Common myeloid progenitor, CD34-positive (primary cell): ENCODE data around the gene NDUFB7. TPM values are rescaled to one million over a fixed set of nuclear protein-coding genes. Genes with fewer than 3 reads are reported as not detected.
A peak's percentile ranks its signal among the peaks of the same experiment; 100 is the strongest.
"Not testable (repeated sequence)": the region's sequence is repeated elsewhere in the genome, so short reads cannot be mapped to it uniquely, and the experiment has no call there.

Experiments
- CTCF ChIA-PET: fragments of 350-600 bp; sonication (Branson Sonifier 250); formaldehyde crosslinking; loops from one replicate; lab custom pipeline; 2021; ENCODE audit warnings: antibody characterized with exemption; lab: Charles Lee
- POLR2A ChIA-PET: fragments of 350-600 bp; sonication (Branson Sonifier 250); formaldehyde crosslinking; loops from one replicate; lab custom pipeline; 2021; ENCODE audit warnings: antibody characterized with exemption; lab: Charles Lee
- DNase-seq, 3 donors: peaks; one replicate each; pipeline versions ENCODE4 v3.0.0 to v3.0.0-alpha.2; 2013
- H3K27ac ChIP-seq, 2 experiments: 1 replicate in 1 of 2; 2 replicates in 1 of 2; pipeline ENCODE4 v1.7.0; 2013; ENCODE audit warnings: inconsistent platforms in 2 of 2, low read length in 2 of 2, mild to moderate bottlenecking in 2 of 2, low read depth in 1 of 2, moderate library complexity in 1 of 2; ENCODE audit not compliant: severe bottlenecking in 2 of 2, insufficient read depth in 1 of 2, poor library complexity in 1 of 2
- H3K27me3 ChIP-seq, 5 experiments: replicated peaks in 2 of 5; 1 replicate in 3 of 5; 2 replicates in 2 of 5; pipeline versions ENCODE4 v1.6.1 to v1.7.0; 2013; ENCODE audit warnings: low read length in 4 of 5, mild to moderate bottlenecking in 2 of 5, moderate library complexity in 2 of 5, inconsistent platforms in 1 of 5; ENCODE audit not compliant: insufficient read depth in 5 of 5, control insufficient read depth in 4 of 5
- H3K36me3 ChIP-seq, 4 experiments: 1 replicate in 2 of 4; 2 replicates in 2 of 4; pipeline versions ENCODE4 v1.6.1 to v1.7.0; 2013; ENCODE audit warnings: low read length in 3 of 4, control low read depth in 1 of 4, mild to moderate bottlenecking in 1 of 4; ENCODE audit not compliant: control insufficient read depth in 4 of 4, insufficient read depth in 4 of 4
- H3K4me1 ChIP-seq, 4 experiments: 1 replicate in 3 of 4; 2 replicates in 1 of 4; pipeline versions ENCODE4 v1.6.1 to v1.7.1; 2013; ENCODE audit warnings: low read length in 3 of 4, mild to moderate bottlenecking in 3 of 4, control low read depth in 1 of 4, inconsistent platforms in 1 of 4, moderate library complexity in 1 of 4; ENCODE audit not compliant: control insufficient read depth in 4 of 4, insufficient read depth in 4 of 4; ENCODE audit errors: control extremely low read depth in 1 of 4
- H3K4me3 ChIP-seq, 7 experiments: 1 replicate in 4 of 7; 2 replicates in 3 of 7; pipeline versions ENCODE4 v1.5.1 to v1.7.0; 2013; ENCODE audit warnings: mild to moderate bottlenecking in 7 of 7, low read length in 6 of 7, moderate library complexity in 6 of 7, inconsistent platforms in 2 of 7, low read depth in 2 of 7, control low read depth in 1 of 7; ENCODE audit not compliant: insufficient read depth in 4 of 7, control insufficient read depth in 1 of 7; ENCODE audit errors: extremely low read depth in 1 of 7
- H3K9me3 ChIP-seq, 5 experiments: 1 replicate in 4 of 5; 2 replicates in 1 of 5; pipeline versions ENCODE4 v1.6.1 to v1.7.1; 2013; ENCODE audit warnings: low read length in 4 of 5, mild to moderate bottlenecking in 2 of 5, inconsistent platforms in 1 of 5, low read depth in 1 of 5, moderate library complexity in 1 of 5; ENCODE audit not compliant: control insufficient read depth in 4 of 5, insufficient read depth in 2 of 5; ENCODE audit errors: control extremely low read depth in 1 of 5
- WGBS: methylation state at CpG from one replicate; pipeline ENCODE4 v1.1.5; 2013; ENCODE audit not compliant: insufficient coverage; 5-methylcytosine and 5-hydroxymethylcytosine counted together
- polyA plus RNA-seq: library from polyadenylated mRNA; unstranded; fragments of 120-200 nt; gene quantifications from one replicate; pipeline ENCODE4 v1.2.1, GENCODE V29; 2013

NDUFB7 gene
- polyA plus RNA-seq, result 63.7 TPM

DNA sequence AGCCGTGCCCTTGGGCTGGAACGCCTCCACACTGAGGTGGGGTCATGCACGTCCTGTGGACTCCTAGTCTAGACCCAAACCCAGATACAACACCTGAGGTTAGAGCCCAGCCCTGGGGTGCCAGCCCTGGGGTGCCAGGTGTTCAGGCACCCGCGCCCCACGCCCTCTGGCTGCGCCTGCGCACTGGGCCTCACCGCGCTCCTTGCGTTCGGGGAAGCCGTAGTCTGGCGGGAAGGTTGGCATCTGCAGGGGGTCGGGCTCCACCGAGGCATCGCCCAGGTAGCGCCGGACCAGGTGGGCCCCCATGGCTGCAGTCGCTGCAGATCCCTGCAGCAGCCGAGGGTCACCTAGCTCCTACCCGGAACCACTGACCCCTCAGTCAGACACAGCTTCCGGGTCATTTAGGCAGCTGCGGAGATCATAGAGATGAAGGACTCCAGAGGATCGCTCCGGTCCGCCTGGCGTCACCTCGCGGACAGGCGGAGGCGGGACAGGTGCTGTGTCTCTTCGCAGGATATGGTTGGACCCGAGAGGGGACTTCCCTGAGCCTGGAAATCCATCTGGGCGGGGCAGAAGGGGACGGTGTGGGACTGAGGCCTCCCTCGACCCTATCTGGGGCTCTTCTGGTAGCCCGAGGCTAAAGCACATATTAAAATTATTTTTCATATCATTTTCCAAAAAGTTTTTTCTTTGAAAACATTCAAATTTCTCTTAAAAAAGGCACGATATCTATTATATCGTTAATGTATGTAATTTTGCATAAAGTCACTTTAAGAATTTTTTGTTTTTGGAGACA lies at the start of gene NDUFB7:
Gene NDUFB7 (minus strand): TSS at position 372 of the 796 bp plus-strand sequence. CDS start 66 bp downstream, at position 306.
- Histone ChIP-seq H3K27ac (peak within 1 kb of the TSS; percentile 62 to 84), H3K4me1 (peaks cover 2 to 23% (median 18%) of the 10 kb centered on the region in 4 experiments), H3K9me3 (no peaks in the 10 kb centered on the region), H3K27me3 (no peaks in the 10 kb centered on the region), H3K36me3 (peaks cover 0 to 14% (median 7%) of the 10 kb centered on the region in 4 experiments), H3K4me3 (peak within 1 kb of the TSS; percentile 78 to 99 (median 95))
- POLR2A ChIA-PET, result interaction anchor here (0.6 to 2.0 kb wide), 3 partner anchors 43 to 115 kb away, joined by 3 to 10 read pairs (median 4); no protein-coding TSS in a partner anchor
- under 1% methylated on average over 33 of the region's 40 CpGs for WGBS
- CTCF ChIA-PET, result interaction anchor here (1.0 to 12.4 kb wide), 10 partner anchors 10 to 214 kb away, joined by 3 to 290 read pairs (median 6); partner anchors contain the start of gene ZNF333
- DNase-seq, result peak; percentile 89 to 94 (median 89)

DNA sequence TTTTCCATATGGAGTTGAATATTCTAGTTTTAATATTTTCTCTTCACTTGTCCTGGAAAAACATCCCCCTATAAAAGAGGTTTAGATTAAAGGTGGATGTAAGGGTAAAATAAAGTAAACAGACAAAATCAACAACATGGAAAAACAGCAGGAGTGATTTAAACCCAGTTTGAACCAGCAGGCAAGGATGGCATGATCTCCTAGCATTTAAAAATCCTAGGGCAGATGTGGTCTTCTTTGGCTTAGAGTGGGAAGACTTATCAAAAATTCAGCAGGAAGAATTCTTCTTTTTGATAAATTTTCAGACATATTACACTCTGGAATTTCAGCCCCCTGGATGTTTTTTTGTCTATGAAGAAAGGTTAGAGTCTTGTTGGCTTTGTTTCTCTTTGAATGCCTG lies 47.5 kb upstream of the NDUFB7 start:
- peaks cover 0 to 2% (median 0%) of the 10 kb centered on the region in 5 experiments for H3K27me3 ChIP-seq
- H3K9me3 ChIP-seq, result peaks cover 2 to 13% (median 7%) of the 10 kb centered on the region in 5 experiments
- no peak overlapping the region for H3K27ac ChIP-seq
- no peak for DNase-seq
- POLR2A ChIA-PET, result no interaction called here
- CTCF ChIA-PET, result interaction anchor here (1.7 kb wide), 1 partner anchor 66 kb away, joined by 5 read pairs; no protein-coding TSS in a partner anchor
- H3K4me1 ChIP-seq, result peaks cover 0 to 6% (median 6%) of the 10 kb centered on the region in 4 experiments
- H3K4me3 ChIP-seq, result no peak overlapping the region
- no peaks in the 10 kb centered on the region for H3K36me3 ChIP-seq

DNA sequence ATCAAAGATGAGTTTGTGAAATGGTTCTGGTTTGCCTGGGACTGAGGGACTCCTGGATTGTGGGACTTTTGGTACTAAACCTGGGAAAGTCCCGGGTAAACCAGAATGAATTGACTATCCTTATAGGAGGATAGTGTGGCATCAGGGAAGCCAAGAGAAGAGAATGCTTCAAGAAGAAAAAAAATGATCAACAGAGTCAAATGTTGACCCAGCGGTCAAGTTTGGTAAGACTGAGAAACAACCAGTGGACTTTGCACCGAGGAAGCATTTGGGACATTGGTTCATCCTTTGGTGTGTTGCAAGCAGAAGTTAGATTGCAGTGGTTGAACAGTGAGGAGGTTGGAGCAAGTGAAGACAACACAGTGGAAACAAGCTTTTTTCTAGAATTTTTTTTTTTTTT lies 44.5 kb upstream of the NDUFB7 start:
- H3K4me1 ChIP-seq, result peaks cover 4 to 20% (median 17%) of the 10 kb centered on the region in 4 experiments
- H3K36me3 ChIP-seq, result no peaks in the 10 kb centered on the region
- 89% methylated on average over 2 of the region's 3 CpGs for WGBS
- POLR2A ChIA-PET, result interaction anchor here (0.6 kb wide), 1 partner anchor 52 kb away, joined by 3 read pairs; no protein-coding TSS in a partner anchor
- DNase-seq, result no peak
- peaks cover 2 to 13% (median 7%) of the 10 kb centered on the region in 5 experiments for H3K9me3 ChIP-seq
- no peak overlapping the region for H3K4me3 ChIP-seq
- CTCF ChIA-PET, result no interaction called here
- H3K27ac ChIP-seq, result no peak overlapping the region
- peaks cover 0 to 2% (median 0%) of the 10 kb centered on the region in 5 experiments for H3K27me3 ChIP-seq

DNA sequence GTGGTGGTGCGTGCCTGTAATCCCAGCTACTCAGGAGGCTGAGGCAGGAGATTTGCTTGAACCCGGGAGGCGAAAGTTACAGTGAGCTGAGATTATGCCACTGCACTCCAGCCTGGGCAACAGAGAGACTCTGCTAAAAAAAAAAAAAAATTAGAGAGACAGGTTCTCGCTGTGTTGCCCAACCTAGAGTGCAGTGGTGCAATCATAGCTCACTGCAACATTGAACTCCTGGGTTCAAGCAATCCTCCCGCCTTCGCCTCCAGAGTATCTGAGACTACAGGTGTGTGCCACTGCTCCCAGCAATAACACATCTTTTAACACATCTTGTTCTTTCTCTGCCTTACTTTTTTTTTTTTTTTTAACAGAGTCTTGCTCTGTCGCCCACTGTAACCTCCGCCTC lies 43.8 kb upstream of the NDUFB7 start:
- peaks cover 4 to 21% (median 18%) of the 10 kb centered on the region in 4 experiments for H3K4me1 ChIP-seq
- WGBS, result 96% methylated on average over 7 of the region's 8 CpGs
- no peak for DNase-seq
- no peak overlapping the region for H3K27ac ChIP-seq
- peaks cover 2 to 13% (median 7%) of the 10 kb centered on the region in 5 experiments for H3K9me3 ChIP-seq
- H3K4me3 ChIP-seq, result no peak overlapping the region
- CTCF ChIA-PET, result interaction anchor here (0.6 kb wide), 1 partner anchor 749 kb away, joined by 3 read pairs; no protein-coding TSS in a partner anchor
- POLR2A ChIA-PET, result interaction anchor here (0.6 kb wide), 1 partner anchor 43 kb away, joined by 3 read pairs; no protein-coding TSS in a partner anchor
- H3K27me3 ChIP-seq, result peaks cover 0 to 2% (median 0%) of the 10 kb centered on the region in 5 experiments
- no peaks in the 10 kb centered on the region for H3K36me3 ChIP-seq

DNA sequence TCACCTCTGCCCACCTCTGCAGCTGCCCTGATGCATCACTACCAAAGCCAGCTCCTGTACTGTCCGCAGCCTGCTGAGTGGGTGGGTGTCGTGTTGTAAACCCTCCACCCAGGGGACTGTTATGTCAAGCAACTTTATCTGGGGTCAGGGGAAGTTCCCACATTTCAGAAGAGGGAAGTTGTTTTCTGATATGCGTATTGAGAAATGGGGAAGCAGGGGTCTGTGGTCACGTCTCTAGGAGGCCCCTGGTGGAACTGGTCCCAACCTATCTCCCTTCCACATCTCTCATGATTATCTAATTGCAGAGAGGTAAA lies 42.2 kb upstream of the NDUFB7 start:
- CTCF ChIA-PET, result interaction anchor here (1.8 kb wide), 1 partner anchor 40 kb away, joined by 7 read pairs; no protein-coding TSS in a partner anchor
- Histone ChIP-seq H3K4me3 (peak overlapping the region in 2 of 7 experiments; percentile 42 to 50), H3K36me3 (no peaks in the 10 kb centered on the region), H3K4me1 (peaks cover 4 to 21% (median 18%) of the 10 kb centered on the region in 4 experiments), H3K9me3 (peaks cover 0 to 5% (median 2%) of the 10 kb centered on the region in 5 experiments), H3K27ac (no peak overlapping the region), H3K27me3 (peaks cover 0 to 2% (median 0%) of the 10 kb centered on the region in 5 experiments)
- DNase-seq, result peak; percentile 83 to 96 (median 95)
- no CpG with 5 or more reads among the region's 4 CpGs for WGBS
- POLR2A ChIA-PET, result no interaction called here

DNA sequence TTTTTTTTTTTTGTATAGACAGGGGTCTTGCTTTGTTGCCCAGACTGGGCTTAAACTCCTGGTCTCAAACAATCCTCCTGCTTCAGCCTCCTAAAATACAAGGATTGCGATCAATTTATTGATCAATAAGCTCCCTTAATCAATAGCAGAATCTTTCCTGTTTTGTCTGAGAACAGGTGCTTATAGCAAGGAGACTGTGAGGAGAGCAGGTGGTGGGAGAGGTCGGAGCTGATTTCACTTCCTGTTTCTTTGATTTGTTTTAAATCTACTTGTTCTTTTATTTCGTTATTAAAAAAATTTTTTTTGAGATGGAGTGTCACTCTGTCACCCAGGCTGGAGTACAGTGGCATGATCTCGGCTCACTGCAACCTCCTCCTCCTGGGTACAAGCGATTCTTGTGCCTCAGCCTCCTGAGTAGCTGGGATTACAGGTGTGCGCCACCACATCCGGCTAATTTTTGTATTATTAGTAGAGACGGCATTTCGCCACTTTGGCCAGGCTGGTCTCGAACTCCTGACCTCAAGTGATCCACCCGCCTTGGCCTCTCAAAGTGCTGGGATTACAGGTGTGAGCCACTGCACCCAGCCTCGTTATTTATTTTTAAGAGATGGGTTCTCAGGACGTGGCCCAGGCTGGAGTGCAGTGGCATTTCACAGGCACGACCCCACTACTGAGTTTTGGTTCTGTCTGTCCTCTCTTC lies 41.7 kb upstream of the NDUFB7 start:
- 65% methylated on average over 11 of the region's 14 CpGs for WGBS
- H3K9me3 ChIP-seq, POLR2A ChIA-PET, H3K27ac ChIP-seq, H3K36me3 ChIP-seq, H3K27me3 ChIP-seq: not testable (repeated sequence)
- peak overlapping the region in 1 of 7 experiments; percentile 50 for H3K4me3 ChIP-seq
- DNase-seq, result peak in 2 of 3 donors; percentile 54 to 65
- CTCF ChIA-PET, result interaction anchor here (1.0 to 1.8 kb wide), 2 partner anchors 23 to 39 kb away, joined by 3 to 7 read pairs; no protein-coding TSS in a partner anchor
- H3K4me1 ChIP-seq, result peaks cover 4 to 21% (median 18%) of the 10 kb centered on the region in 4 experiments
